NCI-H2227 (cell line): Measurements from ENCODE around the gene P4HA2.
A peak's percentile ranks its signal among the peaks of the same experiment; 100 is the strongest.
"Not testable (repeated sequence)": the region's sequence is repeated elsewhere in the genome, so short reads cannot be mapped to it uniquely, and the experiment has no call there.

Experiments used
- DNase-seq: peaks from one replicate; lab custom pipeline; 2025; ENCODE audit not compliant: unreplicated experiment; lab: John Stamatoyannopoulos, UW

Gene P4HA2

GRCh38 chr5:132203916-132204315, 23.7 kb downstream of the P4HA2 start:
- DNase-seq, result no peak

- DNase-seq, result no peak
Observed at GRCh38 chr5:132203464-132203818, 24.2 kb downstream of the P4HA2 start.

GRCh38 chr5:132202711-132203463, 24.8 kb downstream of the P4HA2 start:
- DNase-seq, result no peak

DNA sequence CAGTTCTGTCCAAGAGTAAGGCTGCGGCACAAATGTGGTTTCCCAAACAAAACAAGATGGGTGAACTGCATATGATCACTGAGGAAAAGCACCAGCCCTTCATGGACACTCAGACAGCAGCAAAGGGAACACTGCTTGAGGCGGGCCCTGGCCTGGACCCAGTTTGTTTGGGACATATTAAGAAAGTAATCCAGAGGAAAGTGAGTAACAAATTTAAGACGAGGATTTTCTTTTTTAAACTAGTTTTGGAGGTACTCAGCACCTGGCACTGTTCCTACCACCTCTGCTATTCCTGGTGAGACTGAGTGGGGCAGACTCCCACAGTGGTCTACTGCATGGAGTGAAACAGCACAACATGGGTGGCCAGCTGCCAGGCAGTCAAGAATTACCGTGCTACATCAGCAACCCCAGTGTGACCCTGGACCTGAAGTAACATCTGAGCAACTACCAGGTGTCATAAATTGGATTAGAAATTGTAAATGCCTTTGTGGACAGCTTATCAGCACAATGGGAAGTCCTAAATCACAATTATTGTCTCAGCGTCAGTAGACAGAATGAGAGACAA, 28.5 kb downstream of the P4HA2 start:
- DNase-seq, result no peak

GRCh38 chr5:132198571-132198970, 29.1 kb downstream of the P4HA2 start:
- no peak for DNase-seq

- DNase-seq, result no peak
Observed at GRCh38 chr5:132195727-132196126, 31.9 kb downstream of the P4HA2 start.

GRCh38 chr5:132193165-132193694, 34.4 kb downstream of the P4HA2 start:
- DNase-seq, result no peak

DNA sequence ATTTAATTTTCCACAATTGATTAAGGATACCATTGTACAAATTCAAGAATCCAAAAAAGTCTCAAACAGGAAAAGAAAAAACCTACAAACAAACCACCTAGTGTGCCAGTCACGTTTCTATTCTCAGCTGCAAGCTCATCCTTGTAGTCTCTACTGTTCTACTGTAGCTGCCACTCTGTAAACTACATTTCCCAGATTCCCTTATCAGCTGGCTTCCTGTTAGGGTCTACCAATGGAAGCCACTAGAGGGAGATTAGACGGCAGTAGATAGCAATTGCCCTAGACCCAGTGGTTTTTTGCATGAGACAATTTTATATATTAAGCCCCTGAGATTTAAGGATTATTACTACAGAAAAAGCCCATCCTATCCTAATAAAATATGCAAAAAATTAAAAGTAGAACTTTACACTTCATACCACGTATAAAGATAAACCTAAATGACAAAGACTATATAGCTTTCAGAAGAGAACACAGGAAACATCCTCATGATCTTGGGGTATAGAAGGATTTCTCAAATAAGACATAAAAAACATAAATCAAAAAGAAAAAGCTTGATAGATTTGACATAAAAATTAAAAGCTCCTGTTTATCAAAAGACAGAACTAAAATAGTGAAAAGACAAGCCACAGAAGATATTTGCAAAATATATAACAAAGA, 37.4 kb downstream of the P4HA2 start:
- DNase-seq, result peak; percentile 80

GRCh38 chr5:132184588-132184987, 43.1 kb downstream of the P4HA2 start:
- DNase-seq, result no peak

- DNase-seq, result no peak
Observed at GRCh38 chr5:132183723-132184122, 43.9 kb downstream of the P4HA2 start.

DNA sequence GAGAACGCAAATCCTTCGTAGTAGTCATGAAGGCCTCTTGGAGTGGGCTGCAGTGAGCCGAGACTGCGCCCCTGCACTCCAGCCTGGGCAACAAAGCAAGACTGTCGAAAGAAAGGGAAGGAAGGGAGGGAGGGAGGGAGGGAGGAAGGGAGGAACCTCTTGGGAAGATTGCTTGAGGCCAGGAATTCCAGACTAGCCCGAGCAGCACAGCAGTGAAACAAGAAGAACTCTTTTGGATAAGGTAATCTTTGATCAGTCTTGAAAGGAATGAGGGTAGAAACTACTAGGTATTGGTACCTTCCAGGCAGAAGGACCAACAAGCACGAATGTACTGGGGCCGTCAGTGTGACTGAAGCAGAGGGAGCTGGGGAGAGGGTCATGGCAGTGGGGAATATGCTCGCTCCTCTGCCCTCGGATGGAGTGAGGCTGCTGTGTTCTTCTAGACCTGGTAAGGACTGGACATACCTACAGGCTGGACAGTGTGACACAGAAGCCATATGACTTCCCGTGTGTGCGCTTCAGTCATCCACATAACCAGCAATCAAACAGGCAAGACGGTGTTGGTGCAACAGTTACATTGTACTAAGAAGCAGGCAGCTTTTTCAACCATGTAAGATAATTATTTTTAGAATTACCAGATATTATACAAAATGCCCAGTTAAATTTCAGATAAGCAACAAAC, 45.2 kb downstream of the P4HA2 start:
- DNase-seq, result no peak

DNA sequence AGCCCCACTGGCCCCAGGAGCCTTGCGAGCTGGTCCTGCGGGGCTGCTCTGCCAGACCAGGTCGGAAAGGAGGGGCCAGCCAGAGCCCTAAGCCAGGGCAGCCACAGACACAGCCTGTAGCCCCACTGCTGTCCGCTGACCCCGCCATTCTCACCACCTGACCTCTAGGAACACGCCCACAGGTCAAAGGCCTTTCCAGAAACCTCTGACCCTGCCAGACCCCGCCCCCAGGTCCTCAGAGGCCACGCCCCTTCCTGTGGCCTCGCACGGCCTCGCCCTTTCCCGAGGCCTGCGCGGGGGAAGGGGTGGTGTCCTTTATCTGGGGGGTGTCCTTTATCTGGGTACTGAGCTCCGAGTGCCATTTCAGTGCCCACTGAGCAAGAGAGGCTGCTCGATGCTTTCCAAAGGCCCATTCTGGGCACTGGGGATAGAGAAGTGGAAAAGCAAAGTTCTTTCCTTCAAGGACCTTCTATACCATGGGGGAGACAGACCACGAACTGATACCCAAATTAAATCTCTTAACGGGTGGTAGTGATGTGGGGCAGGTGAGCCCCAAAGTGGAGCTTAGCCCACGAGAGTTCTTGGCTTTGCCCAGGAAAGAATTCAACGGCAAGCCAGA, 46.5 kb downstream of the P4HA2 start:
- DNase-seq, result no peak

DNA sequence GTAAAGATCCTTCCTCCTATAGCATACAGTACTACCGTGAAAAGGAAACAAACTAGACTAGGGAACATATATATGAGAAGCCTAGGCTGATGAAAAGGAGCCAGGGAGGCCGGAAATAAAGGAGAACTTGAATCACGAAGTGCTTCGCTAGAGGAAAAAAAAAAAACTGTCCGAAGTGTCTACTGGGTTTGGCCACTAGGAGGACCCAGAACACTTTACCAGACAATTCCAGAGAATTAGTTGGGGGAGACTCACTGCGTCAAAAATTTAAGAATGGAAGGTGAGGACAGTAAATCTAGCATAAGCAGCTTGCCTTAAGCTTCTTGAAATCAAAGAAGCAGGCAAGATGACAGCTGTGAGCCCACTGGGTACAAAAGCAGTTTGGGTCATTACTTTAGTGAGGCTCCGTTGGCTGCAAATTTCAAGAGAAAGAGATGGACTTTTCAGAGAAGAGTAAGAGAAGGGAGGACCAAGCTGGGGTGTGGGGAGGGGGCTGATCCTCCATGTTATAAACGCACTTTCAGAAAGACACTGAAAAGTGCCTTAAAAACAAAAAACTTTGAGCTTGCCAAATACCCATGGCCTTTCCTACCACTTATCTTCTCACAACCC, 47.4 kb downstream of the P4HA2 start:
- DNase-seq, result peak; percentile 21

GRCh38 chr5:132179405-132179804, 48.2 kb downstream of the P4HA2 start:
- DNase-seq, result no peak

GRCh38 chr5:132177691-132178149, 49.9 kb downstream of the P4HA2 start:
- no peak for DNase-seq

GRCh38 chr5:132176987-132177386, 50.7 kb downstream of the P4HA2 start:
- DNase-seq, result no peak

GRCh38 chr5:132176521-132176945, 51.1 kb downstream of the P4HA2 start:
- no peak for DNase-seq

DNA sequence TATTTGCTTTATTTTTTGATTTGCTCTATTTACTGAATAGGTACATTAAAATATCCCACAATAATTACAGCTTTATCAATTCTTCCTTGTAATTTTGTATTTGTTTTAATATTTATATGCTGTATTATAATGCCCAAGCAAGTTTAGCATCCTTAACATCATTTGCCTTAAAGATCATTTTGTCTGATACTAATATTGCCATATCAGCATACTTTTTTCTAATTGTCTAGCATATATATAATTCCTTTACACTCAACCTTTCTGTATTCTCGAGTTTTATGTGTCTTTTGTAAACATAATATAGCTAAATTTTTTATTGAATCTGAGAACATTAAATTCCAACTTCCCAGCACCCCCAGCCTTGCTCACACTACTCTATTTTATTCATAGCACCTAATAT, 64.7 kb downstream of the P4HA2 start:
- DNase-seq, result no peak

- DNase-seq, result not testable (repeated sequence)
Observed at GRCh38 chr5:132161574-132162326, 65.9 kb downstream of the P4HA2 start.

DNA sequence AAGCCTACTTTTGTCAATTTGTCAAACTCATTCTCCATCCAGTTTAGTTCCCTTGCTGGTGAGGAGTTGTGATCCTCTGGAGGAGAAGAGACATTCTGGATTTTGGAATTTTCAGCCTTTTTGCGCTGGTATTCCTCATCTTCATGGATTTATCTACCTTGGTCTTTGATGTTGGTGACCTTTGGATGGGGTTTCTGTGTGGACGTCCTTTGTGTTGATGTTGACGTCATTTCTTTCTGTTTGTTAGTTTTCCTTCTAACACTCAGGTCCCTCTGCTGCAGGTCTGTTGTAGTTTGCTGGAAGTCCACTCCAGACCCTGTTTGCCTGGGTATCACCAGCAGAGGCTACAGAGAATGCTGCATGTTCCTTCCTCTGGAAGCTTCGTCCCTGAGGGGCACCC, 71.2 kb downstream of the P4HA2 start:
- DNase-seq, result no peak
